ENCODE results near the gene RTEL1.

- TF ChIP-seq CTCF (IDR thresholded peaks at IDR 0.05) = no peak
- TF ChIP-seq POLR2A (IDR thresholded peaks at IDR 0.05) = no peak
These were observed 22.9 kb downstream of the RTEL1 start for GRCh38 chr20:63680857-63681608.

Data from testis (tissue), 2 donors.